Testis (tissue), 3 donors: ENCODE results near the gene FRYL. TPM values are rescaled to one million over a fixed set of nuclear protein-coding genes. Genes with fewer than 3 reads are reported as not detected.

Source experiments
- DNase-seq: peaks from one replicate; pipeline ENCODE4 v3.0.0-alpha.2; 2019
- H3K27ac ChIP-seq, 2 donors: fragments of 200-600 bp; sonication (generic); one replicate each; pipeline ENCODE4 v1.5.1; 2019
- H3K27me3 ChIP-seq: fragments of 200-600 bp; sonication (generic); one replicate; pipeline ENCODE4 v1.5.1; 2019
- H3K36me3 ChIP-seq: fragments of 200-600 bp; sonication (generic); one replicate; pipeline ENCODE4 v1.5.1; 2017; ENCODE audit warnings: low read depth; ENCODE audit errors: missing control alignments
- H3K4me1 ChIP-seq: fragments of 200-600 bp; sonication (generic); one replicate; pipeline ENCODE4 v1.5.1; 2019
- H3K4me3 ChIP-seq, 2 donors: fragments of 200-600 bp; sonication (generic); one replicate each; pipeline ENCODE4 v1.5.1; 2017 to 2019
- H3K9me3 ChIP-seq: fragments of 200-600 bp; sonication (generic); one replicate; pipeline ENCODE4 v1.5.1; 2017
- CTCF ChIP-seq, 3 experiments: fragments of 450-650 bp in 2 of 3; fragments of 200-600 bp in 1 of 3; sonication (generic) in 1 of 3; IDR thresholded peaks; one replicate each; pipeline ENCODE4 v1.5.1; 2016 to 2019; ENCODE audit warnings: antibody characterized with exemption in 3 of 3, mild to moderate bottlenecking in 2 of 3, moderate library complexity in 1 of 3
- POLR2A ChIP-seq: fragments of 450-650 bp; IDR thresholded peaks from one replicate; pipeline ENCODE4 v1.6.1; 2017; ENCODE audit warnings: antibody characterized with exemption, mild to moderate bottlenecking, moderate library complexity
- WGBS, 2 donors: methylation state at CpG; one replicate each; pipeline ENCODE4 v1.1.5; 2018; 5-methylcytosine and 5-hydroxymethylcytosine counted together
- intact Hi-C: fragments of 100-400 bp; cut with DNase I; formaldehyde crosslinking; loops from one replicate; pipeline ENCODE4 v1.15.1; 2023; ENCODE audit warnings: low total_unique reads
- polyA plus RNA-seq: library from polyadenylated mRNA; stranded (reverse); fragments of 350-450 nt; fragmentation: Illumina TruSeq; extraction: RNeasy Lipid Tissue Mini Kit (QIAGEN cat#74804); gene quantifications from one replicate; pipeline ENCODE4 v1.2.3, GENCODE V29; 2014; ENCODE audit warnings: low read depth, low replicate concordance; ENCODE audit not compliant: insufficient read depth
- total RNA-seq, 2 donors: library from RNA; depleted of rRNA; stranded (reverse); fragments of >200 nt; gene quantifications; one replicate each; pipeline ENCODE4 v1.2.3, GENCODE V29; 2016

FRYL gene
- total and polyA plus RNA-seq, 3 donors from 2014 or later = 22.5 to 70.6 (median 55.0) TPM

GRCh38 chr4:48649505-48649904 lies 130.6 kb downstream of the FRYL start:
- Histone ChIP-seq H3K27me3 (no peaks in the 10 kb centered on the region), H3K36me3 (no peaks in the 10 kb centered on the region), H3K4me3 (no peak overlapping the region), H3K9me3 (no peaks in the 10 kb centered on the region), H3K4me1 (peaks cover 16% of the 10 kb centered on the region), H3K27ac (no peak overlapping the region)
- 55 to 64% methylated on average over 3 of the region's 3 CpGs for WGBS, 2 donors
- DNase-seq = no peak
- TF ChIP-seq CTCF (IDR thresholded peaks at IDR 0.05) (no peak), POLR2A (no peak)
- intact Hi-C loops = no loop called here

GRCh38 chr4:48645225-48645794 lies 134.8 kb downstream of the FRYL start:
- DNase-seq = no peak
- no peaks in the 10 kb centered on the region for H3K9me3 ChIP-seq
- no peak overlapping the region for H3K27ac ChIP-seq
- H3K36me3 ChIP-seq = no peaks in the 10 kb centered on the region
- 84 to 90% methylated on average over 3 of the region's 3 CpGs for WGBS, 2 donors
- TF ChIP-seq CTCF (IDR thresholded peaks at IDR 0.05) (no peak), POLR2A (no peak)
- H3K4me1 ChIP-seq = no peaks in the 10 kb centered on the region
- intact Hi-C loops = no loop called here
- no peak overlapping the region for H3K4me3 ChIP-seq
- H3K27me3 ChIP-seq = no peaks in the 10 kb centered on the region

GRCh38 chr4:48642421-48643374 lies 137.4 kb downstream of the FRYL start:
- H3K9me3 ChIP-seq = no peaks in the 10 kb centered on the region
- no peak overlapping the region for H3K27ac ChIP-seq
- no peak for DNase-seq
- intact Hi-C loops = no loop called here
- no peaks in the 10 kb centered on the region for H3K27me3 ChIP-seq
- H3K4me3 ChIP-seq = no peak overlapping the region
- no peaks in the 10 kb centered on the region for H3K36me3 ChIP-seq
- H3K4me1 ChIP-seq = no peaks in the 10 kb centered on the region
- WGBS, 2 donors = 48 to 62% methylated on average over 2 of the region's 2 CpGs
- TF ChIP-seq CTCF (IDR thresholded peaks at IDR 0.05) = no peak
- no peak for TF ChIP-seq POLR2A

GRCh38 chr4:48641401-48641800 lies 138.7 kb downstream of the FRYL start:
- Histone ChIP-seq H3K4me3 (no peak overlapping the region), H3K4me1 (no peaks in the 10 kb centered on the region), H3K27ac (no peak overlapping the region), H3K36me3 (no peaks in the 10 kb centered on the region), H3K9me3 (no peaks in the 10 kb centered on the region), H3K27me3 (no peaks in the 10 kb centered on the region)
- 77 to 84% methylated on average over 4 of the region's 4 CpGs for WGBS, 2 donors
- TF ChIP-seq POLR2A (no peak), CTCF (IDR thresholded peaks at IDR 0.05) (no peak)
- no peak for DNase-seq
- intact Hi-C loops = no loop called here
